ENCODE results near the gene CFAP74.

- TF ChIP-seq POLR2A (IDR thresholded peaks at IDR 0.05; ENCODE audit: low read depth, low read length) (no peak), POLR2AphosphoS5 (IDR thresholded peaks at IDR 0.05; ENCODE audit: insufficient read depth, low read depth, low read length) (no peak), EZH2 (IDR thresholded peaks at IDR 0.05; ENCODE audit: borderline replicate concordance, low read depth, low read length, severe bottlenecking) (no peak), FOS (IDR thresholded peaks at IDR 0.05; ENCODE audit: borderline replicate concordance, insufficient read depth, low read length) (no peak), MYC (IDR thresholded peaks at IDR 0.05; ENCODE audit: low read depth, low read length) (no peak)
- TF ChIP-seq, protein P1, sequence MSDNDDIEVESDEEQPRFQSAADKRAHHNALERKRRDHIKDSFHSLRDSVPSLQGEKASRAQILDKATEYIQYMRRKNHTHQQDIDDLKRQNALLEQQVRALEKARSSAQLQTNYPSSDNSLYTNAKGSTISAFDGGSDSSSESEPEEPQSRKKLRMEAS (IDR thresholded peaks at IDR 0.05; ENCODE audit: insufficient read depth, insufficient read length) = no peak
- TF ChIP-seq, protein P2, sequence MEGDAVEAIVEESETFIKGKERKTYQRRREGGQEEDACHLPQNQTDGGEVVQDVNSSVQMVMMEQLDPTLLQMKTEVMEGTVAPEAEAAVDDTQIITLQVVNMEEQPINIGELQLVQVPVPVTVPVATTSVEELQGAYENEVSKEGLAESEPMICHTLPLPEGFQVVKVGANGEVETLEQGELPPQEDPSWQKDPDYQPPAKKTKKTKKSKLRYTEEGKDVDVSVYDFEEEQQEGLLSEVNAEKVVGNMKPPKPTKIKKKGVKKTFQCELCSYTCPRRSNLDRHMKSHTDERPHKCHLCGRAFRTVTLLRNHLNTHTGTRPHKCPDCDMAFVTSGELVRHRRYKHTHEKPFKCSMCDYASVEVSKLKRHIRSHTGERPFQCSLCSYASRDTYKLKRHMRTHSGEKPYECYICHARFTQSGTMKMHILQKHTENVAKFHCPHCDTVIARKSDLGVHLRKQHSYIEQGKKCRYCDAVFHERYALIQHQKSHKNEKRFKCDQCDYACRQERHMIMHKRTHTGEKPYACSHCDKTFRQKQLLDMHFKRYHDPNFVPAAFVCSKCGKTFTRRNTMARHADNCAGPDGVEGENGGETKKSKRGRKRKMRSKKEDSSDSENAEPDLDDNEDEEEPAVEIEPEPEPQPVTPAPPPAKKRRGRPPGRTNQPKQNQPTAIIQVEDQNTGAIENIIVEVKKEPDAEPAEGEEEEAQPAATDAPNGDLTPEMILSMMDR (IDR thresholded peaks at IDR 0.05; ENCODE audit: extremely low read depth in 1 of 2, insufficient read depth in 1 of 2, low read depth in 1 of 2, low read length in 2 of 2) = no peak
These were observed 34.6 kb upstream of the CFAP74 start for GRCh38 chr1:2038229-2038628.

Measured in endothelial cell of umbilical vein (primary cell).